ENCODE measurements around the gene THSD4. TPM values are rescaled to one million over a fixed set of nuclear protein-coding genes. Genes with fewer than 3 reads are reported as not detected.

THSD4 gene
- total RNA-seq, 1 experiment from 2014 or later = 1.2 TPM

DNA sequence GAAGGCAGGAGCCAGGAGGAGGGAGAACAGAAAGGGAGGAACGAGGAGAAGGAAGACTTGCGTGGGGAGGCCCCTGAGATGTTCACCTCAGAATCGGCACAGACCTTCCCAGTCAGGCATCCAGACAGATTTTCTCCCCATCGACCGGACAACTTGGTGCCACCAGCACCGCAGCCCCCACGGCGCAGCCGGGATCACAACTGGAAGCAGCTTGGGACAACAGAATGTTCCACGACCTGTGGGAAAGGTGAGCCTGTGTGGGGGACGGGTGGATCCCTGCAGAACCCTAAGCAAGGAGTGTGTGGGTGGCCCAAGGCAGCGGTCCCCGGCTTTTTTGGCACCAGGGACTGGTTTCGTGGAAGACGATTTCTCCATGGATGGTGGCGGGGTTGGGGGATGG lies 622.5 kb downstream of the THSD4 start:
- in situ Hi-C loops (cut with HindIII; ENCODE audit: low sequenced_read_pairs) = no loop called here
- DNase-seq (ENCODE audit: low spot score) = no peak

DNA sequence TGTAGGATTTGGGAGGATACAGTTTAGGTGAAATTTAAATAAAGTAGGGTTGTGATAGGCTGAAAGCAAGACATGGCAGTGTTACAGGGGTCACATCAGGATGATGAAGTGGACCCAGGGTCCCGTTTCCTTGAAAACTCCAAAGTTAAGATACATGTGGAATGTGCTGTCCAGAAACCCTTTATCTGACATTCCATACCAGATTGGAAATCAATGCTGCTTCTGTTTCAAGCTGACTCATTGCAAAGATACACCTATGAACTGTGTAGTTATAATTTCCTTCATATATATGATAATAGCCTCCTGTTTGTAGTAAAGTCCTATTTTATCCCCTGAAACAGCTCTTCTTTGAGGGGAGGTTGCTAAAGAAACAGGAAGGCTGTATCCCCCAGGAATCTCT lies 624.1 kb downstream of the THSD4 start:
- in situ Hi-C loops (cut with HindIII; ENCODE audit: low sequenced_read_pairs) = no loop called here
- DNase-seq (ENCODE audit: low spot score) = no peak

DNA sequence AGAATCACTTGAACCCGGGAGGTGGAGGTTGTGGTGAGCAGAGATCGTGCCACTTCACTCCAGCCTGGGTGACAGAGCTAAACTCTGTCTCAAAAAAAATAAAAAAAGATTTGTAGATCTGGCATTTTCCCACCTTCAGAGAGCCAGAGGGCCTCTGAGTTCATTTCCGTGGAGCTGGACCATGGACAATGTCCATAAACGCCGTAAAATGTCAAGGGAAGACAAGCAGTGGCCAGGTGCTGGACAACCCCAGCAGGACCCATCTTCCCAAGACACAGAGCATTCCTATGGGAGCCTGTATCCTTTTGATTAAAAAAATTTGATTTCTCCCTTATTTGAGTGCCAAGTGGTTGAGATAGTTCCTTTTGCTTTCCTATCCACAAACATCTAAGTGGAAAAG lies 627.7 kb downstream of the THSD4 start:
- DNase-seq (ENCODE audit: low spot score) = no peak
- in situ Hi-C loops (cut with HindIII; ENCODE audit: low sequenced_read_pairs) = no loop called here

DNA sequence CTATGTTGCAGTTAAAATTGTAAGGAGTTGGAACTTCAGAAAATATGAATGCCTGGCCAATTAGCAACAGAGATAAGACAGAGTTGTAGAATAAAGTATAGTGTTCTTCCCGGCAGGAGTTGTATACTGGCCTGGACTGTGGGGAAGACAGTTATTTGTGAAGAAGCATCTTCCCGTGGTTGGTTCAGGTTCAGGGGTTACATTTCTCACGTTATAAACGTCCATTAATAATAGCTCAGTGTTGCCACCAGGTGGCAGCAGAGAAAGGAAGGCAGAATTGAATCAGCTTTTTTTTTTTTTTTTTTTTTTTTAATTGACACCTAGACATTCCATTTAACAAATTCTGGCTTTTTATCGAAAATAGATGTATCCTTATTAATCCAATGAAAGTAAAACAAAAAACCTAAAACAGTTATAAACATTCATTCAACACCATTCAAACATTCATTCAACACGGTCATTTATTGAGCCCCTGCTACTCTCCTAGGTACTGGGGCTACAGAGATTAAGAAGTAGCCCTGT lies 628.7 kb downstream of the THSD4 start:
- DNase-seq (ENCODE audit: low spot score) = peak; percentile 59
- in situ Hi-C loops (cut with HindIII; ENCODE audit: low sequenced_read_pairs) = no loop called here

DNA sequence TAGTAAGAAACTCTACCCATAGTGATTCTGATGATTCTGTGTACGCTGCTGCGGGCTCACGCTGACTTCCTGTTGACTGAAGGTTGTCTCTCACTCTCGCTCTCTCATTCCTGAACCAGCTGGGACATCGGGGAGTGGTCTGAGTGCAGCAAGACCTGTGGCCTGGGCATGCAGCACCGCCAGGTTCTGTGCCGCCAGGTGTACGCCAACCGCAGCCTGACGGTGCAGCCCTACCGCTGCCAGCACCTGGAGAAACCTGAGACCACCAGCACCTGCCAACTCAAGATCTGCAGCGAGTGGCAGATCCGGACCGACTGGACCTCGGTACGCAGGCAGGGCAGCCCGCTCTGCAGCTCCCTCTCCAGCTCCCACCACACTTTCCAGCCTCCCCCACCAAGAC lies 631.4 kb downstream of the THSD4 start:
- no peak for DNase-seq (ENCODE audit: low spot score)
- in situ Hi-C loops (cut with HindIII; ENCODE audit: low sequenced_read_pairs) = no loop called here

- in situ Hi-C loops (cut with HindIII; ENCODE audit: low sequenced_read_pairs) = no loop called here
- DNase-seq (ENCODE audit: low spot score) = no peak
These were observed 632.1 kb downstream of the THSD4 start for GRCh38 chr15:71747128-71748083.

DNA sequence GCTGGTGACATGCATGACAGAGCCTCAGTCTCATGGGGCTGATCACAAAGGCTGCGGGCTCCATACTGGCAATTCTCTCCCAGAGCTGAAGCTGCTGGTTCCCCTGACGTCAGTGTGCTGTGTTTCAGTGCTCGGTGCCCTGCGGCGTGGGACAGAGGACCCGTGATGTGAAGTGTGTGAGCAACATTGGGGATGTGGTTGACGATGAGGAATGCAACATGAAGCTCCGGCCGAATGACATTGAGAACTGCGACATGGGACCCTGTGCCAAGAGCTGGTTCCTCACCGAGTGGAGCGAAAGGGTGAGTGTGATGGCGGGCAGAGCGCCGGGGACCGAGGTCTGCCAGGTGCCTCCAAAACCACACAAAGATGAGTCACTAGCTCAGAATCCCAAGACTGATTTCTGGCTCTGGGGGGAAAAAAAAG lies 633.0 kb downstream of the THSD4 start:
- in situ Hi-C loops (cut with HindIII; ENCODE audit: low sequenced_read_pairs) = no loop called here
- no peak for DNase-seq (ENCODE audit: low spot score)

- in situ Hi-C loops (cut with HindIII; ENCODE audit: low sequenced_read_pairs) = no loop called here
- no peak for DNase-seq (ENCODE audit: low spot score)
These were observed 634.2 kb downstream of the THSD4 start for GRCh38 chr15:71749500-71749899.

- in situ Hi-C loops (cut with HindIII; ENCODE audit: low sequenced_read_pairs) = no loop called here
- no peak for DNase-seq (ENCODE audit: low spot score)
These were observed 636.9 kb downstream of the THSD4 start for GRCh38 chr15:71752128-71752527.

GRCh38 chr15:71752604-71753289 lies 637.5 kb downstream of the THSD4 start:
- DNase-seq (ENCODE audit: low spot score) = peak; percentile 8
- in situ Hi-C loops (cut with HindIII; ENCODE audit: low sequenced_read_pairs) = no loop called here

DNA sequence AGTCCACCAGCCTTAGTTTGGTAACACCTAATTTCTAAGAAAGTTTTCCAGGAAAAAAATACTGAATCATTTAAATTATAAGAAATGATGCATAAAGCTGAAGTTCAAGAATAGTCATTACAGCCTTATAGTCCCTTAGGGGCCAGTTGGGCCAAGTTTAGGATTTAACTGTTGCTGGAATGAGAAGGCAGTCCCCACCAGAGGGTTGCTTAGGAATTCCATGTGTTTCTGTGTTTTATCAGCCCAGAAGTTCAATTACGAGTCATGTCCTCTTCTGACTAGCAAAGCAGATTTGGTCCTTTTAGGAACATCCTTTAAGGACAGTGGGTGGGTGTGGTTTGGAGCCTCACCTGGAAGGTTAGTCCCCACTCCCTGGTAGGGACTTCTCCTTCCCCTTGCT lies 638.1 kb downstream of the THSD4 start:
- in situ Hi-C loops (cut with HindIII; ENCODE audit: low sequenced_read_pairs) = no loop called here
- DNase-seq (ENCODE audit: low spot score) = no peak

DNA sequence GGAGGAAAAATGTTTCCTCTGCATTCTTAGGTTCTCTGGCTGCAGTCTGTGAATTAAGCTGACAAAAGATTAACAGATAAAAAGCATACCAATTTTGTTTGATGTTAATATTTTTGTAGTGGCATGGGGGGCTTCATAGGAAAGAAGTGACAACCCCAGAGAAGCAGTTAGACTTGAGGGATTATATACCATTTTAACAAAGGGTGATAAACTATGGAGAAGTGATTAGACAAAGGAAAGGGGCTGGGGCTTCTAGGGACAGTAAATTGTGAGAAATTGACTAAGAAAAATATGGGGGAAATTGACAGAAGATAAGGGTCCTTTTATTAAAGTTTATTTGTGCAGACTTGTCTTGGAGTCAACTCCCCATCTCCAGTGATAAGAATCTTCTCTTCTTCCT lies 639.4 kb downstream of the THSD4 start:
- in situ Hi-C loops (cut with HindIII; ENCODE audit: low sequenced_read_pairs) = no loop called here

GRCh38 chr15:71755092-71755970 lies 640.1 kb downstream of the THSD4 start:
- DNase-seq (ENCODE audit: low spot score) = no peak
- in situ Hi-C loops (cut with HindIII; ENCODE audit: low sequenced_read_pairs) = no loop called here

More for the DNA sequence above, 639.4 kb downstream of the THSD4 start:
- no peak for DNase-seq (ENCODE audit: low spot score)

- DNase-seq (ENCODE audit: low spot score) = no peak
- in situ Hi-C loops (cut with HindIII; ENCODE audit: low sequenced_read_pairs) = no loop called here
These were observed 641.5 kb downstream of the THSD4 start for GRCh38 chr15:71756599-71757352.

- in situ Hi-C loops (cut with HindIII; ENCODE audit: low sequenced_read_pairs) = no loop called here
- no peak for DNase-seq (ENCODE audit: low spot score)
These were observed 642.7 kb downstream of the THSD4 start for GRCh38 chr15:71757741-71758530.

- in situ Hi-C loops (cut with HindIII; ENCODE audit: low sequenced_read_pairs) = no loop called here
- DNase-seq (ENCODE audit: low spot score) = no peak
These were observed 643.4 kb downstream of the THSD4 start for GRCh38 chr15:71758711-71759110.

GRCh38 chr15:71760852-71761251 lies 645.6 kb downstream of the THSD4 start:
- DNase-seq (ENCODE audit: low spot score) = no peak
- in situ Hi-C loops (cut with HindIII; ENCODE audit: low sequenced_read_pairs) = no loop called here

- DNase-seq (ENCODE audit: low spot score) = no peak
- in situ Hi-C loops (cut with HindIII; ENCODE audit: low sequenced_read_pairs) = no loop called here
These were observed 646.4 kb downstream of the THSD4 start for GRCh38 chr15:71761649-71762048.

Data from G401 (cell line).